ENCODE results near the gene ZNF497. TPM values are rescaled to one million over a fixed set of nuclear protein-coding genes. Genes with fewer than 3 reads are reported as not detected.

ZNF497 gene
- total RNA-seq, 1 experiment from 2014 or later, result 2.4 TPM

GRCh38 chr19:58350871-58351557 is 11.5 kb downstream of the ZNF497 start:
- H3K9me3 ChIP-seq (ENCODE audit: control insufficient read depth, low read depth, low read length), result no peaks in the 10 kb centered on the region
- no peaks in the 10 kb centered on the region for H3K9me3 Mint-ChIP-seq
- no peak overlapping the region for H3K56ac ChIP-seq (ENCODE audit: insufficient read length, low read depth, low read length)
- no peak overlapping the region for H2AK5ac ChIP-seq (ENCODE audit: insufficient read length, low read length)
- no peaks in the 10 kb centered on the region for H3K79me1 ChIP-seq (ENCODE audit: insufficient read depth, low read depth, low read length, poor library complexity, severe bottlenecking)
- no peak overlapping the region for H3K23ac ChIP-seq (ENCODE audit: insufficient read length, low read depth, low read length)
- WGBS (ENCODE audit: extremely low coverage, insufficient read length, low lambda C conversion rate), result no CpG with 5 or more reads among the region's 34 CpGs
- no peak overlapping the region for H3K27ac Mint-ChIP-seq
- H3K4me1 ChIP-seq (ENCODE audit: insufficient read depth, low read length), result no peaks in the 10 kb centered on the region
- H3K4me3 Mint-ChIP-seq, result no peak overlapping the region
- H2BK15ac ChIP-seq (ENCODE audit: low read depth, low read length), result no peak overlapping the region
- no peaks in the 10 kb centered on the region for H3K27me3 ChIP-seq (ENCODE audit: insufficient read depth, low read length)
- H3K79me2 ChIP-seq (ENCODE audit: insufficient read depth, low read length), result no peaks in the 10 kb centered on the region
- no peak overlapping the region for H2BK120ac ChIP-seq (ENCODE audit: low read depth, low read length, poor library complexity, severe bottlenecking)
- H2AFZ ChIP-seq (ENCODE audit: low read length), result no peak overlapping the region
- no peak overlapping the region for H3K14ac ChIP-seq (ENCODE audit: insufficient read depth, low read length)
- peaks cover 6% of the 10 kb centered on the region for H3K23me2 ChIP-seq (ENCODE audit: insufficient read length, low read depth, low read length, poor library complexity, severe bottlenecking)
- H2BK20ac ChIP-seq (ENCODE audit: low read depth, low read length, poor library complexity, severe bottlenecking), result no peak overlapping the region
- no peaks in the 10 kb centered on the region for H4K20me1 ChIP-seq (ENCODE audit: control insufficient read depth, insufficient read depth, insufficient read length)
- H3K4me2 ChIP-seq (ENCODE audit: insufficient read depth, insufficient read length, low read length), result no peak overlapping the region
- H3K36me3 Mint-ChIP-seq (ENCODE audit: insufficient read depth in 1 of 3, low read depth in 3 of 3), result peaks cover 0 to 4% (median 2%) of the 10 kb centered on the region in 3 experiments; a peak in 4 of 7 replicates
- H3K18ac ChIP-seq (ENCODE audit: insufficient read length, low read depth, low read length), result no peak overlapping the region
- peaks cover 6% of the 10 kb centered on the region for H3K27me3 Mint-ChIP-seq (ENCODE audit: low read depth)
- no peak overlapping the region for H4K8ac ChIP-seq (replicated peaks; ENCODE audit: insufficient read length, low read depth, low read length)
- TF ChIP-seq CTCF (conservative IDR thresholded peaks at IDR 0.05), result no peak
- no peak for DNase-seq
- H3K4ac ChIP-seq (ENCODE audit: low read depth, low read length), result no peak overlapping the region
- H2BK5ac ChIP-seq (ENCODE audit: insufficient read length, low read length), result no peak overlapping the region
- H3K27ac ChIP-seq (ENCODE audit: insufficient read length, low read depth, low read length), result no peak overlapping the region
- peaks cover 0 to 6% of the 10 kb centered on the region in 2 experiments; a peak in 2 of 4 replicates for H3K4me1 Mint-ChIP-seq
- H4K91ac ChIP-seq (ENCODE audit: insufficient read length, low read depth, low read length), result no peak overlapping the region
- no peak overlapping the region for H2BK12ac ChIP-seq (ENCODE audit: insufficient read length, low read depth, low read length)
- H3T11ph ChIP-seq (ENCODE audit: low read length), result no peak overlapping the region
- no peak overlapping the region for H3K9ac ChIP-seq (ENCODE audit: extremely low read depth, insufficient read length, low read length)
- H4K5ac ChIP-seq (ENCODE audit: insufficient read length, low read depth, low read length), result no peak overlapping the region
